IPS-18a (cell line): Measurements from ENCODE around the gene CENPA.
"Not testable (repeated sequence)": the region's sequence is repeated elsewhere in the genome, so short reads cannot be mapped to it uniquely, and the experiment has no call there.

Experiments used
- H3K27ac ChIP-seq: one replicate; pipeline ENCODE4 v1.5.1; 2013; ENCODE audit warnings: low read length
- H3K27me3 ChIP-seq: one replicate; pipeline ENCODE4 v1.6.1; 2013; ENCODE audit warnings: mild to moderate bottlenecking, low read length; ENCODE audit not compliant: control insufficient read depth, insufficient read depth
- H3K36me3 ChIP-seq: one replicate; pipeline ENCODE4 v1.6.1; 2013; ENCODE audit warnings: low read depth, low read length; ENCODE audit not compliant: control insufficient read depth
- H3K4me1 ChIP-seq: one replicate; pipeline ENCODE4 v1.6.1; 2013; ENCODE audit warnings: low read depth, low read length; ENCODE audit not compliant: control insufficient read depth
- H3K4me3 ChIP-seq: one replicate; pipeline ENCODE4 v1.5.1; 2013; ENCODE audit warnings: low read length
- H3K9ac ChIP-seq: one replicate; pipeline ENCODE4 v1.6.1; 2013; ENCODE audit warnings: mild to moderate bottlenecking, low read length, moderate library complexity
- H3K9me3 ChIP-seq: one replicate; pipeline ENCODE4 v1.6.1; 2013; ENCODE audit warnings: low read depth, low read length; ENCODE audit not compliant: control insufficient read depth

The CENPA gene

DNA sequence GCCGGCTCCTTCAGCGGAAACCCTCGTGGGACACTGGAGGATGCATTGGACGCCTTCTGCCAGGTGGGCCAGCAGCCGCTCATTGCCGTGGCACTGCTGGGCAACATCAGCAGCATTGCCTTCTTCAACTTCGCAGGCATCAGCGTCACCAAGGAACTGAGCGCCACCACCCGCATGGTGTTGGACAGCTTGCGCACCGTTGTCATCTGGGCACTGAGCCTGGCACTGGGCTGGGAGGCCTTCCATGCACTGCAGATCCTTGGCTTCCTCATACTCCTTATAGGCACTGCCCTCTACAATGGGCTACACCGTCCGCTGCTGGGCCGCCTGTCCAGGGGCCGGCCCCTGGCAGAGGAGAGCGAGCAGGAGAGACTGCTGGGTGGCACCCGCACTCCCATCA is 7.8 kb upstream of the CENPA start:
- Histone ChIP-seq H3K27ac (no peak overlapping the region), H3K27me3 (no peaks in the 10 kb centered on the region), H3K9me3 (no peaks in the 10 kb centered on the region), H3K4me3 (no peak overlapping the region), H3K9ac (no peak overlapping the region), H3K4me1 (no peaks in the 10 kb centered on the region), H3K36me3 (peaks cover 11% of the 10 kb centered on the region)

DNA sequence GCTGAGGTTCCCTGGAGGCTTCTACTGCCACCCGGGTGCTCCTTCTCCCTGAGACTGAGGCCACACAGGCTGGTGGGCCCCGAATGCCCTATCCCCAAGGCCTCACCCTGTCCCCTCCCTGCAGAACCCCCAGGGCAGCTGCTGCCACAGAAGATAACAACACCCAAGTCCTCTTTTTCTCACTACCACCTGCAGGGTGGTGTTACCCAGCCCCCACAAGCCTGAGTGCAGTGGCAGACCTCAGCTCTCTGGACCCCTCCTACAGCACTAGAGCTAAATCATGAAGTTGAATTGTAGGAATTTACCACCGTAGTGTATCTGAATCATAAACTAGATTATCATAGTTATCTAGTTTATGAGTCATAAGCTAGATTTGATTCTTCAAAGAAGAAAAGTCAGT is 7.3 kb upstream of the CENPA start:
- Histone ChIP-seq H3K9ac (no peak overlapping the region), H3K4me1 (no peaks in the 10 kb centered on the region), H3K36me3 (peaks cover 11% of the 10 kb centered on the region), H3K4me3 (no peak overlapping the region), H3K9me3 (no peaks in the 10 kb centered on the region), H3K27me3 (no peaks in the 10 kb centered on the region), H3K27ac (no peak overlapping the region)

DNA sequence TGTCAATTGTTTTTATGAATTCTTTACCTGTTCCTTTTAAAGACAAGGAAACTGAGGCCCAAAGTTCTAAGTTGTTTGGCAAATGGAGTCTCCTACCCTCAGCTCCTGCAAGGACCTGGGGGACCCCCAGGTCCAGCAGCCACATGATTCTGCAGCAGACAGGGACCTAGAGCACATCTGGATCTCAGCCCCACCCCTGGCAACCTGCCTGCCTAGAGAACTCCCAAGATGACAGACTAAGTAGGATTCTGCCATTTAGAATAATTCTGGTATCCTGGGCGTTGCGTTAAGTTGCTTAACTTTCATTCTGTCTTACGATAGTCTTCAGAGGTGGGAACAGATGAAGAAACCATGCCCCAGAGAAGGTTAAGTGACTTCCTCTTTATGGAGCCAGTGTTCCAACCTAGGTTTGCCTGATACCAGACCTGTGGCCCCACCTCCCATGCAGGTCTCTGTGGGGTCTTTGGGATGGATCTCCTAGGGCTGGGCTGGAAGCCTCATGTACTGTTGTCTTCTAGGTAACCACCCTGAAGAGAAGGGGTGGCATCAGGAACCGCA is 5.6 kb upstream of the CENPA start:
- Histone ChIP-seq H3K27ac (no peak overlapping the region), H3K27me3 (peaks cover 4% of the 10 kb centered on the region), H3K4me3 (no peak overlapping the region), H3K4me1 (no peaks in the 10 kb centered on the region), H3K9ac (no peak overlapping the region), H3K36me3 (peaks cover 11% of the 10 kb centered on the region), H3K9me3 (no peaks in the 10 kb centered on the region)

GRCh38 chr2:26782876-26783704 is 2.8 kb upstream of the CENPA start:
- Histone ChIP-seq H3K36me3 (peaks cover 3% of the 10 kb centered on the region), H3K4me3 (no peak overlapping the region), H3K4me1 (no peaks in the 10 kb centered on the region), H3K27me3 (peaks cover 10% of the 10 kb centered on the region), H3K9ac (no peak overlapping the region), H3K9me3 (no peaks in the 10 kb centered on the region), H3K27ac (no peak overlapping the region)

DNA sequence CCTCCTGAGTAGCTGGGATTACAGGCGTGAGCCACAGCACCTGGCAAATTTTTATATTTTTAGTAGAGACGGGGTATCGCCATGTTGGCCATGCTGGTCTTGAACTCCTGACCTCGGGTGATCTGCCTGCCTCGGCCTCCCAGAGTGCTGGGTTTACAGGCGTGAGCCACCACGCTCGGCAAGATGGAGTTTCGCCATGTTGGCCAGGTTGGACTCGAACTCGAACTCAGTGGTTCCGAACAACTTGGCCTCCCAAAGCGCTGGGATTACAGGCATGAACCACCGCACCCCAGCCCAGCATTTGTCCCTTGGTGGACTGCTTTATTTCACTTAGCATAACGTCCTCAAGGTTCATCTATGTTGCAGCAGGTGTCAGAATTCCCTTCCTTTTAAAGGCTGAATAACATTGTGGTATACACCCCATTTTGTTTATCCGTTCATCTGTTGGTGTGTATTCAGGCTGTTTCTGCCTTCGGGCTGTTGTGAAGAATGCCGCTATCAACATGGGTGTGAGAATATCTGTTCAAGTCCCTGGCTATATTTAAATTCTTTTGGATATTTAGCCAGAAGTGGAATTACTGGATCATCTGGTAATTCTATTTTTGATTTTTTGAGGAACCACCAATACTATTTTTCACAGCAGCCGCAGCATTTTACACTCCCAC is 1.2 kb upstream of the CENPA start:
- H3K36me3 ChIP-seq = peaks cover 2% of the 10 kb centered on the region
- H3K27ac ChIP-seq = no peak overlapping the region
- no peaks in the 10 kb centered on the region for H3K4me1 ChIP-seq
- peak overlapping the region; percentile 65 for H3K4me3 ChIP-seq
- H3K9ac ChIP-seq = peak overlapping the region; percentile 20
- no peaks in the 10 kb centered on the region for H3K9me3 ChIP-seq
- H3K27me3 ChIP-seq = peaks cover 10% of the 10 kb centered on the region

GRCh38 chr2:26786207-26787028 is 562 bp downstream of the CENPA start:
- H3K9ac ChIP-seq = peak overlapping the region; percentile 68
- no peak overlapping the region for H3K27ac ChIP-seq
- H3K4me3 ChIP-seq = peak overlapping the region; percentile 81
- H3K27me3 ChIP-seq = peaks cover 10% of the 10 kb centered on the region
- peaks cover 3% of the 10 kb centered on the region for H3K36me3 ChIP-seq
- no peaks in the 10 kb centered on the region for H3K4me1 ChIP-seq
- H3K9me3 ChIP-seq = no peaks in the 10 kb centered on the region

GRCh38 chr2:26792720-26793119 is 6.9 kb downstream of the CENPA start:
- Histone ChIP-seq H3K27me3 (no peaks in the 10 kb centered on the region), H3K9me3 (no peaks in the 10 kb centered on the region), H3K36me3 (peaks cover 40% of the 10 kb centered on the region), H3K27ac (no peak overlapping the region), H3K4me1 (no peaks in the 10 kb centered on the region), H3K4me3 (no peak overlapping the region), H3K9ac (no peak overlapping the region)

DNA sequence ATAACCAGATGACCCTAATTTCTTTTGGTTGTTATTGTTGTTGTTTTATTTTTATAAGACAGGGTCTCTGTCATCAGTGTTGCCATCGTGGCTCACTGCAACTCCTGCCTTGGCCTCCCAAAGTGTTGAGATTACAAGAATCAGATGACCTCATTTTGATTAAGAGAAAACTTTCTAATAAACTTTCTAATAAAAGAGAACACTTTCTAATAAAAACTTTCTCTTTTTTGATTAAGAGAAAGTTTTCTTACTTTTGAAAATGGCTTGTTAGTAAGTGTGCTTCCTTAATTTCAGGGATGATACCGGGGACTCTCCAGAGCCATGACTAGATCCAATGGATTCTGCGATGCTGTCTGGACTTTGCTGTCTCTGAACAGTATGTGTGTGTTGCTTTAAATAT is 7.7 kb downstream of the CENPA start:
- no peak overlapping the region for H3K27ac ChIP-seq
- peaks cover 41% of the 10 kb centered on the region for H3K36me3 ChIP-seq
- no peak overlapping the region for H3K9ac ChIP-seq
- H3K27me3 ChIP-seq = no peaks in the 10 kb centered on the region
- H3K9me3 ChIP-seq = no peaks in the 10 kb centered on the region
- H3K4me3 ChIP-seq = no peak overlapping the region
- no peaks in the 10 kb centered on the region for H3K4me1 ChIP-seq

DNA sequence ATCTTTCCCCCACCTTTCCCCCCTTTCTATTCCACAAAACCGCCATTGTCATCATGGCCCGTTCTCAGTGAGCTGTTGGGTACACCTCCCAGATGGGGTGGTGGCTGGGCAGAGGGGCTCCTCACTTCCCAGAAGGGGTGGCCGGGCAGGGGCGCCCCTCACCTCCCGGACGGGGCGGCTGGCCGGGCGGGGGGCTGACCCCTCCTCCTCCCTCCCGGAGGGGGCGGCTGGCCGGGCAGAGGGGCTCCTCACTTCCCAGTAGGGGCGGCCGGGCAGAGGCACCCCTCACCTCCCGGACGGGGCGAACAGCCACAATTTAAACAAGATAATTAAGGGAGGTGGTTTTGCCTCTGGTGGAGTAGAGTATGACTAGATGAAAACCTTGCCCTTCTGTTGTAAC is 9.3 kb downstream of the CENPA start:
- not testable (repeated sequence) for H3K27me3 ChIP-seq, H3K9ac ChIP-seq, H3K9me3 ChIP-seq, H3K27ac ChIP-seq, H3K4me3 ChIP-seq, H3K4me1 ChIP-seq
- peaks cover 41% of the 10 kb centered on the region for H3K36me3 ChIP-seq

- Histone ChIP-seq H3K27ac (no peak overlapping the region), H3K9me3 (no peaks in the 10 kb centered on the region), H3K36me3 (peaks cover 15% of the 10 kb centered on the region), H3K27me3 (no peaks in the 10 kb centered on the region), H3K4me1 (no peaks in the 10 kb centered on the region), H3K9ac (no peak overlapping the region), H3K4me3 (no peak overlapping the region)
Observed at GRCh38 chr2:26801328-26801727, 15.5 kb downstream of the CENPA start.

- no peak overlapping the region for H3K9ac ChIP-seq
- no peaks in the 10 kb centered on the region for H3K4me1 ChIP-seq
- H3K36me3 ChIP-seq = peaks cover 15% of the 10 kb centered on the region
- H3K27me3 ChIP-seq = no peaks in the 10 kb centered on the region
- H3K9me3 ChIP-seq = no peaks in the 10 kb centered on the region
- H3K27ac ChIP-seq = no peak overlapping the region
- no peak overlapping the region for H3K4me3 ChIP-seq
Observed at GRCh38 chr2:26801796-26802195, 15.9 kb downstream of the CENPA start.
